ENCODE results near the gene DNM3. TPM values are rescaled to one million over a fixed set of nuclear protein-coding genes. Genes with fewer than 3 reads are reported as not detected.

DNM3 gene
- total and polyA plus RNA-seq, 12 donors, result 7.2 to 78.6 (median 18.4) TPM

DNA sequence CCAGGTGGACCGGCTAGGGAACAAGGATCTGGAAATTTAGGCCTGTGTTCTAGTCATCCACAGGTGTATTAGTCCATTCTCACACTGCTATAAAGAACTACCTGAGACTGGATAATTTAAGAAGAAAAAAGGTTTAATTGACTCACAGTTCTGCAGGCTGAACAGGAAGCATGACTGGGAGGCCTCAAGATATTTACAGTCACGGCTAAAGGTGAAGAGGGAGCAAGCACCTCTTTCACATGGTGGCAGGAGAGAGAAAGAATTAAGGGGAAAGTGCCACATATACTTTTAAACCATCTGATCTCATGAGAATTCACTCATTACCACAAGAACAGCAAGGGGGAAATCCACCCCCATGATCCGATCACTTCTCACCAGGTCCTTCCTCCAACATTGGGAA lies 404.5 kb downstream of the DNM3 start:
- Histone ChIP-seq H3K4me1 (replicated peaks in 1 of 2) (peaks cover 0 to 5% of the 10 kb centered on the region in 2 donors), H3K27ac (no peak overlapping the region), H3K4me3 (no peak overlapping the region), H3K36me3 (replicated peaks in 1 of 2) (no peaks in the 10 kb centered on the region), H3K9me3 (replicated peaks in 1 of 3) (no peaks in the 10 kb centered on the region), H3K27me3 (no peaks in the 10 kb centered on the region)
- 63 to 100% (median 89%) methylated on average over 3 of the region's 3 CpGs for WGBS, 4 donors
- no peak for DNase-seq
- intact Hi-C loops (cut with DNase I), result no loop called here
- TF ChIP-seq, protein P1, sequence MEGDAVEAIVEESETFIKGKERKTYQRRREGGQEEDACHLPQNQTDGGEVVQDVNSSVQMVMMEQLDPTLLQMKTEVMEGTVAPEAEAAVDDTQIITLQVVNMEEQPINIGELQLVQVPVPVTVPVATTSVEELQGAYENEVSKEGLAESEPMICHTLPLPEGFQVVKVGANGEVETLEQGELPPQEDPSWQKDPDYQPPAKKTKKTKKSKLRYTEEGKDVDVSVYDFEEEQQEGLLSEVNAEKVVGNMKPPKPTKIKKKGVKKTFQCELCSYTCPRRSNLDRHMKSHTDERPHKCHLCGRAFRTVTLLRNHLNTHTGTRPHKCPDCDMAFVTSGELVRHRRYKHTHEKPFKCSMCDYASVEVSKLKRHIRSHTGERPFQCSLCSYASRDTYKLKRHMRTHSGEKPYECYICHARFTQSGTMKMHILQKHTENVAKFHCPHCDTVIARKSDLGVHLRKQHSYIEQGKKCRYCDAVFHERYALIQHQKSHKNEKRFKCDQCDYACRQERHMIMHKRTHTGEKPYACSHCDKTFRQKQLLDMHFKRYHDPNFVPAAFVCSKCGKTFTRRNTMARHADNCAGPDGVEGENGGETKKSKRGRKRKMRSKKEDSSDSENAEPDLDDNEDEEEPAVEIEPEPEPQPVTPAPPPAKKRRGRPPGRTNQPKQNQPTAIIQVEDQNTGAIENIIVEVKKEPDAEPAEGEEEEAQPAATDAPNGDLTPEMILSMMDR (IDR thresholded peaks at IDR 0.05), result no peak
- no peak for TF ChIP-seq POLR2A (IDR thresholded peaks at IDR 0.05)

DNA sequence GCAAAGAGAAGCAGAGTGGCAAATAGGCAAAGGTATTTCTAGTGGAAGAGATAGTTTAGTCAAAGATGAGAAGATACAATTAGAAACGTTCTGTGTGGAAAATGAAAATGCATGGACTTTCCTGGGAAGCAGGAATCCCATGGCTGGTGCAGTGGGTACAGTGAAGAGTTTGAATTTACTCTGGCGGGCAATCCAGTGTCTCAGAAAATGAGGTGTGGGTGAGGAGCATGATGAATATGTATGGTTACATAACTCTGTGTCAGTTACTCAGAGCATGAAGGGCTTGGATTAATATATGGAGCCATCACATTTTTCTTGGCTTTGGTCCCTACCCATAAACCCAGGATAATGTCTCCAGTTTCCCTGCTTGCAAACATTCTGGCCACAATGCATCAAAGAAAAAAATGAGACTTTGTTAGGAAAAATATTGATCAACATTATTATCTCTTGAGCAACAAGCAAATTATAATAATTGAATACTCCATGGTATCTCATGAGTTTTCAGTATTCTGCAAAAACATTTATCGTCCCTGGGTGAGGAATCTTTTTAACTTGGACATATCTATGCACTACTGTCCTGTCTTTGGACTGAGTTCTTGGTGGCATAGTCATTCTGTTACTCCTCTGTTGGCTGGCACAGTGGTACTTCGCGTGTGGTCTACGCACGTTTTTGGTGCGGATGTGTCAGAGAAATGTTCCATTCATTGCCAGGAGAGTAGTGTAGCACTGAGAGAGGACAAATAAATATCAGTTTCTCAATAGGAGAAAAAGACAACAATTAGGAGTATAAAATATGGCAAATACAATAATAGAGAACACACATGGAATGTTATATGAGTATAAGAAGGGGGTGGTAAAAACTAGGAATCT lies 405.5 kb downstream of the DNM3 start:
- TF ChIP-seq POLR2A (IDR thresholded peaks at IDR 0.05), result no peak
- TF ChIP-seq, protein P1 (IDR thresholded peaks at IDR 0.05), result no peak
- no peaks in the 10 kb centered on the region for H3K9me3 ChIP-seq (replicated peaks in 1 of 3)
- H3K4me3 ChIP-seq, result no peak overlapping the region
- no peak for DNase-seq
- no peaks in the 10 kb centered on the region for H3K27me3 ChIP-seq
- intact Hi-C loops (cut with DNase I), result no loop called here
- H3K36me3 ChIP-seq (replicated peaks in 1 of 2), result no peaks in the 10 kb centered on the region
- no peak overlapping the region for H3K27ac ChIP-seq
- peaks cover 0 to 5% of the 10 kb centered on the region in 2 donors for H3K4me1 ChIP-seq (replicated peaks in 1 of 2)
- WGBS, 4 donors, result 90 to 93% (median 92%) methylated on average over 8 of the region's 8 CpGs

DNA sequence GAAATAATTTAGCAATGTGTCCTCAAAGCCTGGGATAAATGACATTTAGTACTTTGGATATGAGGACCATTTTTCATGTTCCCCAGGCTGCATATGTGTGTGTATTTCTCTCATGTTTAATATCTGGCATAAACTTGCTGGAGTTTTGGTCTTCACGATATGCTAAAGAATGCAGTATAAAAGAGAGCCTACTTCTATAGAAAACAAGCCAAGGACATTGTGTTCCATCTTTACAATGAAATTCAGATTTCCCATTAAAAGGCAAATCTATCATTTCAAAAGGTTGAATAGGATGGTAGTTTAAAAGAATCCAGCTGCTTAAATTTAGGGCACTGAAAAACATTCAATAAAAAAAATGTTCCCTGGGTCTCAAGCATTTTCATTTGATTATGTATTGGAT lies 410.2 kb downstream of the DNM3 start:
- no peaks in the 10 kb centered on the region for H3K9me3 ChIP-seq (replicated peaks in 1 of 3)
- TF ChIP-seq, protein P1 (IDR thresholded peaks at IDR 0.05), result no peak

DNA sequence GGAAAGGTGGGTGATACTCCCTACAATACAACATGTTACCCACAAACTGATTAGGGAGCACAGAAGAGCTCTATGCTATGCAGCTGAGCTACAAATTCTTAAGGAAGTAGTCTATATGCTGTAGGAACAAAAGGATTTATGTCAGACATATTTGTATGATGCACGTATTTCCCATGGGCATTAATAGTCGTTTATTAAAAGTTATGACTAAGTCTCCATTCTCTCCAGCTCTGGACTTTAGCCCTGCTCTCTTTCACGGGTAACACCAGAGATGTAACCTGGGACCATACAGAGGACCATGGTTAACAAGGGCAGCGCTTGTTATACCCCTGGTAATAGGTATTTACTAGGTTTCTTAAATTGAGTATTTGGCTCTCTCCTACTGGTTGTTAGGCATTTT lies 411.0 kb downstream of the DNM3 start:
- 66 to 93% (median 81%) methylated on average over 4 of the region's 4 CpGs for WGBS, 4 donors
- no peak overlapping the region for H3K27ac ChIP-seq
- H3K36me3 ChIP-seq (replicated peaks in 1 of 2), result no peaks in the 10 kb centered on the region

More for the DNA sequence above, 410.2 kb downstream of the DNM3 start:
- intact Hi-C loops (cut with DNase I), result no loop called here
- no peak overlapping the region for H3K27ac ChIP-seq
- H3K4me3 ChIP-seq, result no peak overlapping the region
- H3K4me1 ChIP-seq (replicated peaks in 1 of 2), result peaks cover 0 to 10% of the 10 kb centered on the region in 2 donors
- H3K36me3 ChIP-seq (replicated peaks in 1 of 2), result no peaks in the 10 kb centered on the region
- no peaks in the 10 kb centered on the region for H3K27me3 ChIP-seq
- 70 to 88% (median 78%) methylated on average over 1 of the region's 1 CpG for WGBS, 4 donors
- no peak for DNase-seq

More for the DNA sequence above, 411.0 kb downstream of the DNM3 start:
- intact Hi-C loops (cut with DNase I), result no loop called here
- H3K27me3 ChIP-seq, result no peaks in the 10 kb centered on the region
- no peak for DNase-seq
- H3K4me3 ChIP-seq, result no peak overlapping the region
- TF ChIP-seq, protein P1 (IDR thresholded peaks at IDR 0.05), result no peak
- no peak for TF ChIP-seq POLR2A (IDR thresholded peaks at IDR 0.05)
- peaks cover 0 to 10% of the 10 kb centered on the region in 2 donors for H3K4me1 ChIP-seq (replicated peaks in 1 of 2)
- H3K9me3 ChIP-seq (replicated peaks in 1 of 3), result no peaks in the 10 kb centered on the region

Measured in adrenal gland (tissue), 12 donors.